HG03135 (cell line): ENCODE data around the gene NOX4.
A peak's percentile ranks its signal among the peaks of the same experiment; 100 is the strongest.
"Not testable (repeated sequence)": the region's sequence is repeated elsewhere in the genome, so short reads cannot be mapped to it uniquely, and the experiment has no call there.

ENCODE experiments used
- ATAC-seq: cut with Tn5 transposase; IDR thresholded peaks from one replicate; pipeline ENCODE4 v1.9.1; 2021; ENCODE audit warnings: mild to moderate bottlenecking, moderate library complexity; ENCODE audit not compliant: unreplicated experiment

The NOX4 gene

DNA sequence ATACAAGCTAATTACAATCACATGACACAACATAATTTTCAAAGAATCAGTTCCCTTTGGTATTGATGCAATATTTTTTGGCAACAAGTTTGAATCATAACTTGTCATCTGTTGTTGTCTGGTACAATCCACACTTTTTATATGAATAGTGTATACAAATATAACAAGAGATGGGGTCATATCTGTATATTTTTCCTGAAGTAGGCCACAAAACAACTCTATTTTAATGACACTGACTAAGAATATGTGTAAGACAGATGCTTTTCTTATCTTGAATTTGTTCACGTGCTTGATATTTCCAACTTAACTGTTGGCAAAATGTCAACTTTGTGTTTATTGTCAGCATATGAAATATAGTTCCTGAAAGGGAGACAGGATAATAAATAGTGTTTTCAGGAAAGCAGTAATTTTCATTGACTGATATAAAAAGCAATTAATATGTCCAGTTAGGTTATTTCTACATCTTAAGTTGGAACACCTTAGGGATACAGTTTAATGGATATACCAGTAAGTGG is 27.9 kb downstream of the NOX4 start:
- no peak for ATAC-seq

DNA sequence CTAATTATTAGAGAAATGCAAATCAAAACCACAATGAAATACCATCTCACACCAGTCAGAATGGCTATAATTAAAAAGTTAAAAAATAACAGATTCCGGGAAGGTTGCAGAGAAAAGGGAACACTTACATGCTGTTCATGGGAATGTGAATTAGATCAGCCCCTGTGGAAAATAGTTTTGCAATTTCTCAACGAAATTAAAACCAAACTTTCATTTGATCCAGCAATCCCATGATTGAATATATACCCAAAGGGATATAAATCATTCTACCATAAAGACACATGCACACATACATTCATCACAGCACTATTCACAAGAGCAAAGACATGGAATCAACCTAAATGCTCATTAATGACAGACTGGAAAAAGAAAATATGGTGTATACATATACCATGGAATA is 32.5 kb downstream of the NOX4 start:
- no peak for ATAC-seq

DNA sequence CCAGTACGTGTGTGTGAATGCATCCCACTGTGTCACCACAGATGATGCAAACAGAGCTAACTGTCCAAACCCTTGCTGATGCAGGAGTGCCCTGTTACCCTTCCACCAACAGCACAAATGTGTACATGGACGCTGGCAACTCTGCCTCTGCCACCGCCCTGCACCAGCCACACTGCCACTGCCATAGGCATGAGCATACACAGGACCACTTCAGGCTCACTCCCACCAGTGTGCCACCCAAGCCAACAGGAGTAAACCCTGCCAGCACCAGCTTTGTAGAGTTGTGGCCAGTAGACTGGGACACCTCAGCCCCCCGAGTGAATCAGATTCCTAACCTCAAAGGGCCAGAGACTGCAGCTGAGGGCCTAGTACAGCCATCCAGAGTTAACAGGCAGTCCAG is 34.0 kb downstream of the NOX4 start:
- no peak for ATAC-seq

DNA sequence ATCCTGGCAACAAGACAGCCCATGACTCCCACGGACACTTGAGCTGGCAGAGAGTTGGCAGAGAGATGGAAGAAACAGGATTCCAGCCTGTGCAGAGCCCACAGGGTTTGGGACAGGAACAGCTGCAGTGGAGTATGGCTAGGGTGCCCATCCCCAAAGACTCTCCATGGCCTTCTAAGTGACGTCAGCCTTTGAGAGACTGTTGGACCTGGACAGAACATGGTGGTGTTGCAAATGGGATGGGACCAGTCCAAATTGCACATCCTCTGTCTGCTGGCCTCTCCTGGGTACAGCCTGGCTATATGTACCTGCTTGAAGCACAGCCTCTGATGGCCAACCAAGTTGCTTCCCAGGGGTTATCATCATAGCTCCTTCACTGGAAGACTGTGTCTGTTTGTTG is 34.5 kb downstream of the NOX4 start:
- no peak for ATAC-seq

DNA sequence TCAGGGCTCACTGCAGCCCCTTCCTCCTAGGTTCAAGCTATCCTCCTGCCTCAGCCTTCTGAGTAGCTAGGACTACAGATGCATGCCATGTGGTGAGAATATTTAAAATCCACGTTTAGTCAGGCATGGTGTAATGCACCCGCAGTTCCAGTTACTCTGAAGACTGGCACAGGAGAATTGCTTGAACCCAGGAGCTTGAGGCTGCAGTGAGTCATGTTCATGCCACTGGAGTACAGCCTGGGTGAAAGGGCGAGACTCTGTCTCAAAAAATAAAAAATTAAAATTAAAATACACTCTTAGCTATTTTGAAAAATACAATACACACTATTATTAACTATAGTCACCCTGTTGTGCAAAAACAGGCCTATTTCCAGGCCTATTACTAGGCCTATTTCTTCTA is 38.4 kb downstream of the NOX4 start:
- no peak for ATAC-seq

DNA sequence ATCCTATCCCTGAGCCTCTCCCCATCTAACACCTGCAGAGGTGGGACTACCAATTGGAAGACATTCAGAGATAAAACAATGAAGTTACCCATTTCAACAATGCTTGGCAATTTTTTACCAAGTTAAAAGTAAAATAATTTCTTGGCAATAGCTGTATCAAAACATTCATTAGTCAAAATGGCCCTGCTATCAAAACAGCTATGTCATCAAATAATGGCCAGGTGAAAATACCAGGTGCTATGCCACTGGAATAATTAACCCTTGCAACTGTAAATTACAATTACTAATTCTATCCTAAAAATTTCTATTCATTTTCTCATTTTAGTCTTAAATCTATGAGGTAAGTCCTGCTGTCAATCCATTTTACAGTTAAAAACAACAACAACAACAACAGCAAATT is 43.3 kb downstream of the NOX4 start:
- ATAC-seq = no peak

DNA sequence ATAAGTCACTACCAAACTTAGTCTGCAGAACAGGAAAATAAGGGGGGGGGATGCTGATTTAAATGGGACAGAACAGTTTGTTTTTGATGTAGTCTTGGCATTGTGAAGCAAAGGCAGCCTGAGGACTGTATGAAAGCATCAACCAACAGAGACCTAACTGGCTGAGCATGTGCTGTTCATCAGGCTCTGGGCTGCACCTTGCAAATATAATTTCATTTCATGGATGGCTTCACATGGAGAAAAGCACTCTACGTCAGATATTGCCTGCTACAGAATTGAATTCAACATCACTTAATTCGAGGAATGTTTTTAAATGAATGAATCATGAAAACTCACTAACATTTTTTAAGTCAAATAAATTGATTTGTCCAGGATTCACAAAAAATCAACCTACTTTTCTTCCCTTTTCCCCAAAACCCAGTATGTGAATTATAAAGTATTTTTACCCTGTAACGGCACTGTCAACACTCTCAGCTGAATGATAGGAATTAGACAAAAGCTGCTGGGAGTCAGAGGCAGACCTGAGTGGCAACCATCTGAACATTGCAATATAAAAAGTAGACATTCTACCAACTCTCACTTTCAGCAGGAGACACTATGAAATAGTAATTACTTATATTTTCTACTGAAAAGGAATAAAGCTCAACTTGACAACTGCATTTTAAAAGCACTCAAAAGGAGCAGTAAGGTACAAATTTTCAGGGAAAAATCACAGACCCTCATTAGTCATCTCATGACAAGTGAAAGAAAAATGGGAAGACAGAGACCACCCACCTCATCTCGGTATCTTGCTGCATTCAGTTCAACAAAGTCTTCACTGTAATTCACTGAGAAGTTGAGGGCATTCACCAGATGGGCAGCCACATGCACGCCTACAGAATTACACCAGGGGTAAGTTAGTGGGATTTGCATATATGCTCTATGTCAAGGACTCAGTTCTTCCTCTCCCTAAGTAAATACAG is 47.5 kb downstream of the NOX4 start:
- ATAC-seq = no peak

DNA sequence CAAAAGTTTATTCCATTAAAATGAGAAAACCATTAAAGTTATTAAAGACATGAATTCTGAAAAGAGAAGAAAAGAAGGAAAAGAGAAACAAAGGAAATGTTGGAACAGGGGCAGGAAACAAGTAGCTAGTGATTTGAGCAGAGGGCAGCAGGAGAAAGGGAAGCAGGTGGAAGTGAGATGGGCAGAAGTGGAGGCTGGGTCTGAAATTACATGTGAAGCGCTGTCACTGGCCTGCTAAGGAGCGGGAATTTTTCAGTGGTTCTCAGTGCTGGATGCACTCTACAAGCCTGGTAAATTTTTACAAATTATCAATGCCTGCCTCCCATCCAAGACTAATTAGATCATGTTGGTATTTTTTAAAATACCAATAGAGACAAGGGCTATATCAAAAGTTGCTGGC is 48.4 kb downstream of the NOX4 start:
- ATAC-seq = no peak

DNA sequence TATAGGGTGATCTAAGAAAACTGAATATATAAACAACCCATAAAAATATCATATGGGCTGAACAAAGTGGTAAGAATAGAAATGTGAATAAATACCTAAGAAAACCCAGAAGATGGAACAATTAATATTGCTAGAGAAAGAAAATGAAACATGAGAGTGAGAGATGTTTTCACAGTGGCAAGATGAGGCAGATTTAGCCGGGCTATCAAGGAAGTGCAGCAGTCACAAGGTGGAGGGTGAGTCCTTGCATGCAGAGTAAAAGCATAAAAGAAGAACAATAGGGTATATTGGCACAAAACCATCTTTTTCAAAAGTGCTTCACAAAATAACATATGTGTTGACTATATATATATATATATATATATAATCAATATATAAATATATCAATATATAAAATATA is 49.6 kb downstream of the NOX4 start:
- ATAC-seq = no peak

DNA sequence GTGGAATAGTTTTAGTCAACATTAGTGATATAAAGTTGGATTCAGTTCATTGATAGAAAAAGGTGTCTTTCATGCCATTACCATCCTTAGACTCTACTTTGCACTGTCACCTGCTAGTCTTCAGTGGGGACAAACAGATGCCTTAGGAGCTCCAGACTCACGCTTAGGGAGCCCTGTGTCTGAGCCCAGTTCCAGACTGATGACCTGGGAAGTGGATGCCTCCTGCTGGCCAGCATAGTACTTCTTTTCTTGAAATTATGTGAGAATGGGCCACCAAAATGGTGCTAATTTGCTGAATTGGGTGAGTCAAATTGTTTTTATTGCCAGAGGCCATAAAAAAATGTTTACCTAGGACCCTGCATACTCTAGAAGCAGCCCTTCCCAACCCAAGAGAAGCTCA is 53.9 kb downstream of the NOX4 start:
- ATAC-seq = no peak

DNA sequence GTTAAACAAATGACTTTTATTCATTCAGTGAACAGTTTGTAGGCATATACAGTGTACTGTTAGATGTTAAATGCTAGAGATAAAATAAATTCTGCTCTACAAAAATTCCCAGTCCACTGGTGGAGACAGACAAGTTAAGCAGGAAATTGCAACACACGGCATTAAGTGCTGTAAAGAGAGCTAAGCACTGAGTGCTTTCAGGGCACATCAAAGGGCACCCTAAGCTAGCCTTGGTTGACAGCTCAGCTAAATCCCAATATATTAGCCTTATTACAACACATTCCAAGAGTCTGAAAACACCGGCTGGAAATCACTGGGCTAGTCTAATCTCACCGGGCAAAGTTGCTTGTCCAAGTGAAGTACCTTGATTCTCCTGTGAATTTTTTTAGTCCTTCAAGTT is 55.1 kb downstream of the NOX4 start:
- no peak for ATAC-seq

DNA sequence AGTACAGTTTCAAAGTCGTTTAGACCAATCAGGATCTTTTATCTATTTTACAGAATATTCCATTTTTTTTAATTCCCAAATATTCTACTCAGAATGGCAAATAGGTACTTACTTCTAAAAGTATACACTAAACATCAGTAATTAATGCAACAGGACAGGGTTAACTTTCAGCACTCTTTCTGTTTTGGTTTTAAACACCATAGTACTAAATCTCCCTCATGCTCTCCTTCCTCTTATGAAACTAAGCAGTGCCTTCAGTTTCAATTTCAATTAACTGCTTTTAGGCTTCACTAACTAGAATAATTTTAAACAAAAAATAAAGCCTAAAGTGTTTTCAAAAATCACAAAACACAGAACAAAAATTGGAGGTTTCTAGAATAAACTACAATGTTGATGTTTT is 57.9 kb downstream of the NOX4 start:
- ATAC-seq = peak; percentile 74

DNA sequence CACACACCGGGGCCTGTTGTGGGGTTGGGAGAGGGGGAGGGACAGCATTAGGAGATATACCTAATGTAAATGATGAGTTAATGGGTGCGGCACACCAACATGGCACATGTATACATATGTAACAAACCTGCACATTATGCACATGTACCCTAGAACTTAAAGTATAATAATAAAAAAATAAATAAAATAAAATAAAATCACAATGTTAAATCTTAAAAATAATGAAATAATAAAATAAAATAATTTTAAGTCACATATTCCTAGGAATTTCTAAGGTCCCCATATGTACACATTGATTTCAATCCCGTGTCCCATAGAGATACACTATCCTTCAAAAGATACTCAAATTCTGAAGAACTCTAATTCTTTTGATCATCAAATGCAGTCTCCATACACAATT is 59.0 kb downstream of the NOX4 start:
- ATAC-seq = not testable (repeated sequence)

DNA sequence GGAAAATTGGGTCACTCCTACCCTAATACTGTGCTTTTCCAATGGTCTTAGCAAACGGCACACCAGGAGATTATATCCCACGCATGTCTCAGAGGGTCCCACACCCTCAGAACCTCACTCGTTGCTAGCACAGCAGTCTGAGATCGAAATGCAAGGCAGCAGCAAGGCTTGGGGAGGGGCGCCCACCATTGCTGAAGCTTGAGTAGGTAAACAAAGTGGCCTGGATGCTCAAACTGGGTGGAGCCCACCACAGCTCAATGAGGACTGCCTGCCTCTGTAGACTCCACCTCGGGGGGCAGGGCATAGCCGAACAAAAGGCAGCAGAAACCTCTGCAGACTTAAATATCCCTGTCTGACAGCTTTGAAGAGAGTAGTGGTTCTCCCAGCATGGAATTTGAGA is 64.7 kb downstream of the NOX4 start:
- ATAC-seq = not testable (repeated sequence)

DNA sequence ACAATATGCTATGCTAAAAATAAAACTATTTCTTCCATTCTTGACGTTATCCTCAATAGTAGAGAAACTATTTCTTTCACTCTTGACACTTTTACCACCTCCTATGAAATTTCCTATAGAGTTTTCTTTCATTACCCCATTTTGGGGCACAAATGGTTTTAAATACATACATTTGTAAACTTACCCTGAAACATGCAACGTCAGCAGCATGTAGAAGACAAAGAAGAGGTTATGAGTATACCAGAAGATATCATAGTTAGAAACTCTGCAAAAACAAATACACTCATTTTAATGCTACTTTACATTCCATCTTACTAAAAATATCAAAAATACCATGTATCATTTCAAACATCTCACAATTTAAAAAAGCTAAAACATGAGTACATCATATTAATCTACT is 69.5 kb downstream of the NOX4 start:
- ATAC-seq = no peak

DNA sequence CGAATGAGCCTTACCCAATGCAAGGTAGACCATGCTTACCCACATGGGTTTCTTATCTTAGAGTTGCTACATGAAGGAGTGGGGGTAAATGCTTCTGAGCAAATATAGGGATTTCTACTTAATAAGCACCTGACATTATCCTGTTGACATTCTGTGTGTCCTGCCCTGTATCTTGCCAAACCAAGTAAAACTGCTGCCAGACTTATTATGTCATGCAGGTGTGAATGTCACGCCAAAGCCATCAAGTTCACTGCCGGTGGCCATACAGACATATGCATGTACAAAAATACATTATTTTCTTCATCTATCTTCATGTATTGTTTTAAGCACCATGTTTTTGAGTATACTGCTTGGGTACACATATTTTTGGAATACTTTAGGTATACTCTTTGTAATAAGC is 70.2 kb downstream of the NOX4 start:
- no peak for ATAC-seq

DNA sequence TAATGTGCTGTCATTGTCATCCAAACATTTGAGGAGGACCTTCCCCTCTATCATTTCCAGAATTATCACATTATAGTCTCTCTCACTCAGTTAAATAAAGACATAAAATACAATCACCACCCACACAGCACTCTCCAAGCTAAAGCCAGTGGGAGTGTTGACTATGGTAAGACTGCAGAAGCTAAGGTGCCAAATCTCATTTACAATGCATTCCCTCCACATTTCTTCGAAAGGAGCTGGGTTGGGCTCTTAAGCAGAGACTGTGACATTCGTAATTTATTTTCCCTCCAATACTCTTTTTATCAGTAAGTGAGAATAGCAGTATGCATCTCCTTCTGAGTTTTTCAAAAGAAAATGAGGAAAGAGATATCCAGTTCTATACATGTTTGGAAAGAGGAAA is 74.2 kb downstream of the NOX4 start:
- no peak for ATAC-seq

DNA sequence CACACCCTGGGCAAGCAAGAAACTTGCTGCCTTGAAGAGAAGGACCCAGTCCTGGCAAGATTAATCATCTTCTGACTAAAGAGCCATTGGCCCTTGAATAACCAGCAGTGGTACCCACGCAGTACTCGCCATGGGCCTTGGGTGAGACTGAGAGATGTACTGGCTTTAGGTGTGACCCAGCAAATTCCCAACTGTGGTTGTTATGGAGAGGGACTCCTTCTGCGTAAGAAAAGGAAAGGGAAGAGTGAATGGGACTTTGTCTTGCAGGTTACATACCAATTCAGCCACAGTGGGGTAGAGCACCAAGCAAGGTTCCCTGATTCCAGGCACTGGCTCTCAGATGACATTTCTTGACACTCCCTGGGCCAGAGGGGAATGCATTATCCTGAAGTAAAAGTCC is 80.1 kb downstream of the NOX4 start:
- ATAC-seq = not testable (repeated sequence)

DNA sequence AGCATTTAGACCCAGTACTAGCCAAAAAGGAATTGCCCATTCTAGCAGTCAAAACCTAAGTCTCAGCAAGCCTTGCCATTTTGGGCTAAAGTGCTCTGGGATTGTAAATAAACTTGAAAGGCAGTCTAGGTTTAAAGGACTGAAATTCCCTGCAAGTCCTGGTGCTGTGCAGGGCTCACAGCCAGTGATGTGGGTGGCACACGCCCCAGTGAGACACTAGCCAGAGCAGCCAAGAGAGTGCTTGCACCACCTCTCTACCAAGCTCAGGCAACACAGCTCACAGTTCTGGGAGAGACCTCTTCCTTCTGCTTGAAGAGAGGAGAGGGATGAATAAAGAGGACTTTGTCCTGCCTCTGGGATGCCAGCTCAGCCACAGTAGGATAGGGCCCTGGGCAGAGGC is 80.5 kb downstream of the NOX4 start:
- not testable (repeated sequence) for ATAC-seq

DNA sequence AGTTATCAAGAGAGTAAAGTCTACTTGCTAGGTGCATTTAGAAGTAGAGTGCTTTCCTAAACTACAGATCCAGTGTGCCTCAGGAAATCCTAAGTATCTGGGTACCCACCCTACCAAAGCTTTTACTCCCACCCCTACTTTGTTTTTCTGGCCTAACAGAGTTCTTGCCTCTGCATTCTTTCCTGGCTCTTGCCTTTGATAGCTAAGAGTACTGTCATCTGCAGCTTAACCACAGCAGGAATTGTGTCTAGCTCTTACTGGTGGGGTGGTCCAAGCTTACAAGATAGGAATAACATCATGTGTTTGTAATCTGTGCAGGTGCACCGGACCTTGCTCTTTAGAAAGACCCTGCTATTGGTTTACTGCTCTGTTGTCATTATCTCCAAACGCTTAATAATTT is 82.7 kb downstream of the NOX4 start:
- ATAC-seq = not testable (repeated sequence)

DNA sequence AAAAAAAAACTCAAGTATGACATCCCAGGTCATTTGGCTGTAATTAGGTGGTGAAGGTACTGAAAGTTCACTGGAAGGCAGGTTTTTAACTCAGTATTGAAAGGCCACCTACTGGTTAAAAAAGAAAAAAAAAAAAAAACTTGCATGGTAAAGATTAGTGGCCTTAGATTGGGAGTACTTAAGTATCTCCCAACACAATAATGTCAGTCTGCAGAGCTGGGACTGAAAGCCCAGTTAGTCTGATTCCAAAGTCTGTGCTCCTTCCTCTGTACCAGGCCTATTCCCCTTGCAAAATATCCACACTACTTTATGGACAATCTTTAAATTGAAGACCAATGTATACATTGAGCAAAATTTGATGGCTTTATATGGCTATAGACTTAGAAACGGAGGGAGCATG is 85.5 kb downstream of the NOX4 start:
- ATAC-seq = no peak

DNA sequence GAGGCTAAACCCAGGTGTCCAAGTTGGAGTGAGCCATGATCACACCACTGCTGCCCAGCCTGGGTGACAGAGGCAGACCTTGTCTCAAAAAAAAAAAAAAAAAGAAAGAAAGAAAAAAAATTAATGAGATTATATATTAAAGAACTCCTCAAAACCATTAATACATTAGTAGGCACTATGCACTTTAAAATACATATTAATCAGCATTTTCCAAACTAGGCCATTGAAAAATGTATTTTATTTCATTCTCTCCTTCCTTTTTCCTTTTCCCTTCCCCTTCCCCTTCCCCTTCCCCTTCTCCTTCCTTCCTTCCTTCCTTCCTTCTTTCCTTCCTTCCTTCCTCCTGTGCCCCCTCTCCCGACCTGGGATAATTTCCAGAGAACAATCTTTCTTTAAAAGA is 99.5 kb downstream of the NOX4 start:
- ATAC-seq = not testable (repeated sequence)

DNA sequence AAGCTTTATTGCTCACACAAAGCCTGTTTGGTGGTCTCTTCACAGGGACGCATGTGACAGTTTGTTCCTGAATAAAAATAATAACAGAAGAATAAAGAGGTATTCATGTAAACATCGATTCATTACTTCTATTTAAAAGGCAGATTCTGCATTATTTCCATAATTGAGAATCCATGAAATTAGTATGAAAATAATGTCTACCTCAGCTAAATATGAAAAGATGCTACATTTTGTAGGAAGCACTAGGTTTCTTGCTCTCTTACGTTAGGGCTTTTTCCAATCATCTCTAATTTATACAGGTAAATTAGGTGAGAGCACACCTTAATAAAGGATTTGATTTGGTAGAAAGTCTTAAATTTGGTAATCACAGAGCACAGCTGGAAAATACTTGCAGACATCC is 103.7 kb downstream of the NOX4 start:
- not testable (repeated sequence) for ATAC-seq
